ENCODE data around the gene GRB14. TPM values are rescaled to one million over a fixed set of nuclear protein-coding genes. Genes with fewer than 3 reads are reported as not detected.

Gene GRB14
- total RNA-seq, 1 donor from 2014 or later = 8.9 TPM

DNA sequence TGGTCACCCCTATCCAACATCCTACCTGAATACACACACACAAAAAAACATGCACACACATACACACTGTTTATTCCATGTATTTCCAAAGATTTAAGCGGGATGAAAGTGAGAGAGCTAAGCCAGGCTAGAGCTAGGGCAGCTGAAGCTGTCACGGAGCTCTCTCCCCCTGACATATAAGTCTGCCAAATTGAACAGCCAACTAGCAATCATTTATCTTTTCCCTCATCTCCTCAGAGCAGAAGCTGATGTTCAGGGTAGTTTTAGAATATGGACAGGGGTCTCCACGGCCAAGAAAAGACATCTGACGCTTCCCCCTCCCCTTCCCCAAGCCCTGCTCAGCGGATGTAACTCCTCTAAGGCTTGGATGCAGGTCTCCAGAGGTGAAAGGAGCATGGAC is 171.6 kb downstream of the GRB14 start:
- Histone ChIP-seq H3K4me1 (no peaks in the 10 kb centered on the region), H3K36me3 (no peaks in the 10 kb centered on the region), H3K9me3 (no peaks in the 10 kb centered on the region), H3K27ac (no peak overlapping the region), H3K4me3 (no peak overlapping the region), H3K27me3 (no peaks in the 10 kb centered on the region)
- TF ChIP-seq, protein P1, sequence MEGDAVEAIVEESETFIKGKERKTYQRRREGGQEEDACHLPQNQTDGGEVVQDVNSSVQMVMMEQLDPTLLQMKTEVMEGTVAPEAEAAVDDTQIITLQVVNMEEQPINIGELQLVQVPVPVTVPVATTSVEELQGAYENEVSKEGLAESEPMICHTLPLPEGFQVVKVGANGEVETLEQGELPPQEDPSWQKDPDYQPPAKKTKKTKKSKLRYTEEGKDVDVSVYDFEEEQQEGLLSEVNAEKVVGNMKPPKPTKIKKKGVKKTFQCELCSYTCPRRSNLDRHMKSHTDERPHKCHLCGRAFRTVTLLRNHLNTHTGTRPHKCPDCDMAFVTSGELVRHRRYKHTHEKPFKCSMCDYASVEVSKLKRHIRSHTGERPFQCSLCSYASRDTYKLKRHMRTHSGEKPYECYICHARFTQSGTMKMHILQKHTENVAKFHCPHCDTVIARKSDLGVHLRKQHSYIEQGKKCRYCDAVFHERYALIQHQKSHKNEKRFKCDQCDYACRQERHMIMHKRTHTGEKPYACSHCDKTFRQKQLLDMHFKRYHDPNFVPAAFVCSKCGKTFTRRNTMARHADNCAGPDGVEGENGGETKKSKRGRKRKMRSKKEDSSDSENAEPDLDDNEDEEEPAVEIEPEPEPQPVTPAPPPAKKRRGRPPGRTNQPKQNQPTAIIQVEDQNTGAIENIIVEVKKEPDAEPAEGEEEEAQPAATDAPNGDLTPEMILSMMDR (IDR thresholded peaks at IDR 0.05) = no peak
- ATAC-seq = no peak
- DNase-seq = no peak
- intact Hi-C loops (cut with DNase I) = no loop called here

DNA sequence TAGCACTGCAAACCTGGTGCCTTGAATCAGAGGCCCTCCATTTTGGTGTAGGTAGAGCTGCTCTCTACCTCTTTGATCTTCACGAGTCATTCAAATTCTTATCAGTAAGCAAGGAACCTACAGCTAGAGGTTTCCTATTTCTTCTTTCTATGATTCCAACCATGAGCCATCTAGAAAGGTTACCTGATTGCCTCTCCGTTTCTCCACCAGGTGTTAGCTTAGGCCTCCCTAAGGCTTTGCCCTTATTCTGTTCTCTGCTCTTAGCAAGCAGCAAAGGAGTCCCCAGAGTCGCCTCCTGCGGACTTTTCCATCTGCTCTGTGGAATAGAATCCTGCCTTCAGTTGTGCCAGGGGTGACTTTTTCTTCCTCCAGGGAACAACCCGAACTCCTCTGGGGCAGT is 173.6 kb downstream of the GRB14 start:
- DNase-seq (no peak), ATAC-seq (no peak)
- TF ChIP-seq, protein P1 (IDR thresholded peaks at IDR 0.05) = no peak
- Histone ChIP-seq H3K4me1 (no peaks in the 10 kb centered on the region), H3K27ac (no peak overlapping the region), H3K4me3 (no peak overlapping the region), H3K36me3 (no peaks in the 10 kb centered on the region), H3K9me3 (no peaks in the 10 kb centered on the region), H3K27me3 (no peaks in the 10 kb centered on the region)
- intact Hi-C loops (cut with DNase I) = no loop called here

Other genes starting within 250 kb of the GRB14 start
- 95.3 TPM for gene COBLL1, start 220.3 kb upstream of the GRB14 start, total RNA-seq

Data from upper lobe of right lung (tissue), 1 donor.